Kidney epithelial cell (primary cell): Measurements from ENCODE around the gene DSC2. TPM values are rescaled to one million over a fixed set of nuclear protein-coding genes. Genes with fewer than 3 reads are reported as not detected.

ENCODE experiments used
- DNase-seq: peaks from one replicate; pipeline ENCODE4 v3.0.0-alpha.2; 2010; ENCODE audit warnings: low read depth
- H3K27me3 ChIP-seq: 2 replicates; pipeline ENCODE4 v1.6.0; 2011; ENCODE audit warnings: low read length; ENCODE audit not compliant: control insufficient read depth, insufficient read depth
- H3K36me3 ChIP-seq: 2 replicates; pipeline ENCODE4 v1.5.1; 2011; ENCODE audit warnings: low read length; ENCODE audit not compliant: control insufficient read depth, insufficient read depth
- H3K4me3 ChIP-seq: 2 replicates; pipeline ENCODE4 v1.5.1; 2011; ENCODE audit warnings: low read depth, mild to moderate bottlenecking, control low read depth, low read length
- CTCF ChIP-seq: IDR thresholded peaks from 2 replicates; pipeline ENCODE4 v1.5.1; 2011; ENCODE audit warnings: mild to moderate bottlenecking, moderate library complexity, low read length, control low read depth, inconsistent platforms; ENCODE audit not compliant: insufficient read depth, poor library complexity, severe bottlenecking
- total RNA-seq: library from RNA; depleted of rRNA; stranded (reverse); fragments of >200 nt; gene quantifications from 2 replicates; pipeline ENCODE4 v1.2.3, GENCODE V29; 2015

Gene DSC2
- total RNA-seq, 1 donor from 2014 or later: 31.8 TPM

- H3K4me3 ChIP-seq: peak overlapping the region; percentile 88
- no peaks in the 10 kb centered on the region for H3K27me3 ChIP-seq
- no peaks in the 10 kb centered on the region for H3K36me3 ChIP-seq
- DNase-seq: no peak
- no peak for TF ChIP-seq CTCF
Observed at GRCh38 chr18:31100436-31101182, 1.6 kb downstream of the DSC2 start.

- no peaks in the 10 kb centered on the region for H3K36me3 ChIP-seq
- no peak for DNase-seq
- H3K4me3 ChIP-seq: no peak overlapping the region
- TF ChIP-seq CTCF: no peak
- H3K27me3 ChIP-seq: no peaks in the 10 kb centered on the region
Observed at GRCh38 chr18:31099450-31100230, 2.6 kb downstream of the DSC2 start.

GRCh38 chr18:31098878-31099277, 3.3 kb downstream of the DSC2 start:
- no peak for DNase-seq
- Histone ChIP-seq H3K36me3 (no peaks in the 10 kb centered on the region), H3K27me3 (no peaks in the 10 kb centered on the region), H3K4me3 (no peak overlapping the region)
- no peak for TF ChIP-seq CTCF

GRCh38 chr18:31097666-31098065, 4.6 kb downstream of the DSC2 start:
- no peaks in the 10 kb centered on the region for H3K27me3 ChIP-seq
- no peak overlapping the region for H3K4me3 ChIP-seq
- DNase-seq: no peak
- no peak for TF ChIP-seq CTCF
- H3K36me3 ChIP-seq: no peaks in the 10 kb centered on the region

- DNase-seq: no peak
- Histone ChIP-seq H3K4me3 (no peak overlapping the region), H3K27me3 (no peaks in the 10 kb centered on the region), H3K36me3 (no peaks in the 10 kb centered on the region)
- no peak for TF ChIP-seq CTCF
Observed at GRCh38 chr18:31093880-31094279, 8.3 kb downstream of the DSC2 start.

GRCh38 chr18:31093294-31093693, 8.9 kb downstream of the DSC2 start:
- no peak for DNase-seq

More at GRCh38 chr18:31093294-31093693, 8.9 kb downstream of the DSC2 start:
- Histone ChIP-seq H3K27me3 (no peaks in the 10 kb centered on the region), H3K36me3 (no peaks in the 10 kb centered on the region), H3K4me3 (no peak overlapping the region)
- no peak for TF ChIP-seq CTCF
